A549 (cell line): ENCODE data around the gene CDC45. TPM values are rescaled to one million over a fixed set of nuclear protein-coding genes. Genes with fewer than 3 reads are reported as not detected.

Source experiments
- ATAC-seq, 2 experiments: fragments of 200-7000 bp in 1 of 2; fragments of >200 bp in 1 of 2; cut with Nextera tagmentation in 1 of 2; cut with Tn5 transposase in 1 of 2; 3 replicates each; pipeline versions ENCODE4 v1.8.0 to v1.9.1; 2018 to 2020; ENCODE audit warnings: mild to moderate bottlenecking in 1 of 2, moderate library complexity in 1 of 2
- CTCF ChIA-PET: fragments of 300-600 bp; sonication (Branson Sonifier 250); formaldehyde crosslinking; extraction: SDS; loops from one replicate; lab custom pipeline; 2021; ENCODE audit warnings: antibody characterized with exemption, inconsistent platforms; lab: Yijun Ruan, JAX
- POLR2A ChIA-PET: fragments of 350-600 bp; formaldehyde crosslinking; extraction: SDS; loops from one replicate; lab custom pipeline; 2021; ENCODE audit warnings: antibody characterized with exemption, inconsistent platforms; lab: Yijun Ruan, JAX
- DNase-seq, 2 experiments: peaks; one replicate each; pipeline versions ENCODE4 v3.0.0 to v3.0.0-alpha.2; 2011 to 2016; ENCODE audit warnings: low read depth in 1 of 2, low spot score in 1 of 2
- FAIRE-seq: peaks from 2 replicates; lab custom pipeline; 2011; peaks lifted over from hg19 to GRCh38; lab: Jason Lieb, UNC
- H3K27ac ChIP-seq, 2 experiments: fragments of >200 bp; sonication (Bioruptor Twin); formaldehyde crosslinking; 3 replicates each; pipeline ENCODE4 v1.5.1; 2016 to 2017
- H3K4me1 ChIP-seq: fragments of >200 bp; sonication (Bioruptor Twin); formaldehyde crosslinking; 3 replicates; pipeline ENCODE4 v1.6.1; 2016
- H3K4me2 ChIP-seq: fragments of >200 bp; sonication (Bioruptor Twin); formaldehyde crosslinking; 3 replicates; pipeline ENCODE4 v1.6.1; 2016
- H3K4me3 ChIP-seq: fragments of >200 bp; sonication (Bioruptor Twin); formaldehyde crosslinking; 3 replicates; pipeline ENCODE4 v1.5.1; 2016
- H3K9me3 ChIP-seq: fragments of >200 bp; sonication (Bioruptor Twin); formaldehyde crosslinking; 3 replicates; pipeline ENCODE4 v1.6.1; 2016
- CBX2 ChIP-seq: fragments of 200-600 bp; sonication (generic); IDR thresholded peaks from 2 replicates; pipeline ENCODE4 v1.6.1; 2016; ENCODE audit warnings: low read depth, mild to moderate bottlenecking, borderline replicate concordance
- EP300 ChIP-seq, 2 experiments: fragments of >200 bp; sonication (Bioruptor Twin); formaldehyde crosslinking; IDR thresholded peaks; 2 replicates in 1 of 2; 3 replicates in 1 of 2; pipeline ENCODE4 v1.6.1; 2016 to 2017
- FOSL2 ChIP-seq, 2 experiments: fragments of 450-650 bp in 1 of 2; fragments of >200 bp in 1 of 2; sonication (Bioruptor Twin) in 1 of 2; formaldehyde crosslinking; IDR thresholded peaks; 2 replicates each; pipeline versions ENCODE4 v1.5.0 to v1.6.1; 2016 to 2020; ENCODE audit warnings: mild to moderate bottlenecking in 1 of 2, moderate library complexity in 1 of 2
- FOXS1 ChIP-seq: fragments of 250-450 bp; sonication (Bioruptor Pico); IDR thresholded peaks from 2 replicates; pipeline ENCODE4 v1.5.0; 2020; ENCODE audit warnings: mild to moderate bottlenecking, moderate library complexity
- GATA3 ChIP-seq: IDR thresholded peaks from 2 replicates; pipeline ENCODE4 v1.6.1; 2012; ENCODE audit warnings: borderline replicate concordance
- HOXA7 ChIP-seq: fragments of 250-450 bp; sonication (Bioruptor Pico); IDR thresholded peaks from 2 replicates; pipeline ENCODE4 v1.5.0; 2020; ENCODE audit warnings: mild to moderate bottlenecking, moderate library complexity
- HOXB5 ChIP-seq: fragments of 250-450 bp; sonication (Bioruptor Pico); IDR thresholded peaks from 2 replicates; pipeline ENCODE4 v1.5.0; 2020; ENCODE audit warnings: mild to moderate bottlenecking, moderate library complexity
- JUN ChIP-seq, 2 experiments: fragments of >200 bp; sonication (Bioruptor Twin); formaldehyde crosslinking; IDR thresholded peaks; 2 replicates in 1 of 2; 3 replicates in 1 of 2; pipeline ENCODE4 v1.6.1; 2016 to 2017
- KDM1A ChIP-seq: fragments of 200-600 bp; sonication (generic); IDR thresholded peaks from 2 replicates; pipeline ENCODE4 v1.6.1; 2016; ENCODE audit warnings: low read depth, mild to moderate bottlenecking
- KDM5A ChIP-seq: fragments of 200-600 bp; sonication (generic); IDR thresholded peaks from 2 replicates; pipeline ENCODE4 v1.6.1; 2016; ENCODE audit warnings: antibody characterized with exemption, mild to moderate bottlenecking
- MAZ ChIP-seq: fragments of 150-350 bp; IDR thresholded peaks from 2 replicates; pipeline ENCODE4 v1.6.1; 2014; ENCODE audit warnings: antibody characterized with exemption, low read depth, low read length, borderline replicate concordance
- MYC ChIP-seq: IDR thresholded peaks from 2 replicates; pipeline ENCODE4 v1.6.1; 2012; ENCODE audit warnings: mild to moderate bottlenecking, inconsistent platforms, low read length, improper control_type of control experiment, borderline replicate concordance
- NPAS2 ChIP-seq: fragments of 250-450 bp; sonication (Bioruptor Pico); IDR thresholded peaks from 2 replicates; pipeline ENCODE4 v1.8.0; 2022; ENCODE audit warnings: mild to moderate bottlenecking, moderate library complexity, borderline replicate concordance
- PHF8 ChIP-seq: fragments of 200-600 bp; sonication (generic); IDR thresholded peaks from 2 replicates; pipeline ENCODE4 v1.6.1; 2016; ENCODE audit warnings: low read depth, mild to moderate bottlenecking, antibody characterized with exemption, moderate library complexity, borderline replicate concordance
- POLR2AphosphoS2 ChIP-seq: conservative IDR thresholded peaks from 2 replicates; pipeline ENCODE4 v1.6.1; 2012; ENCODE audit warnings: low read length, improper control_type of control experiment, inconsistent platforms
- RCOR1 ChIP-seq: fragments of 150-350 bp; IDR thresholded peaks from 2 replicates; pipeline ENCODE4 v1.6.1; 2014; ENCODE audit warnings: antibody characterized with exemption, low read length, low read depth
- RNF2 ChIP-seq: fragments of 200-600 bp; sonication (generic); IDR thresholded peaks from 2 replicates; pipeline ENCODE4 v1.6.1; 2016; ENCODE audit warnings: low read depth, mild to moderate bottlenecking, antibody characterized with exemption, moderate library complexity, borderline replicate concordance
- SMC3 ChIP-seq: fragments of >200 bp; sonication (Bioruptor Twin); formaldehyde crosslinking; IDR thresholded peaks from 3 replicates; pipeline ENCODE4 v1.6.1; 2018; ENCODE audit warnings: inconsistent platforms
- SREBF2 ChIP-seq: fragments of 450-650 bp; IDR thresholded peaks from 2 replicates; pipeline ENCODE4 v1.6.1; 2014; ENCODE audit warnings: mild to moderate bottlenecking, moderate library complexity
- ZFP36 ChIP-seq: fragments of 450-650 bp; IDR thresholded peaks from 2 replicates; pipeline ENCODE4 v1.6.1; 2014; ENCODE audit warnings: borderline replicate concordance; ENCODE audit not compliant: partially characterized antibody
- ZSCAN20 ChIP-seq: fragments of 250-450 bp; sonication (Bioruptor Pico); IDR thresholded peaks from 2 replicates; pipeline ENCODE4 v1.8.0; 2022; ENCODE audit warnings: mild to moderate bottlenecking, moderate library complexity
- WGBS: methylation state at CpG from one replicate; pipeline ENCODE4 v1.1.6; 2017; ENCODE audit errors: missing lambda C conversion rate; 5-methylcytosine and 5-hydroxymethylcytosine counted together
- polyA plus RNA-seq, 4 experiments: library from polyadenylated mRNA; depleted of rRNA in 3 of 4; stranded (reverse); fragments of >200 nt; fragmentation: RNase III in 1 of 4; extraction: RNeasy Plus Mini Kit Qiagen cat#74134 plus additional on column Dnase treatment in 1 of 4; gene quantifications; 2 replicates in 3 of 4; 3 replicates in 1 of 4; pipeline ENCODE4 v1.2.3, GENCODE V29; 2011 to 2017
- TF ChIP-seq, protein P1 (sequence below): fragments of >200 bp; sonication (Bioruptor Twin); formaldehyde crosslinking; IDR thresholded peaks from 3 replicates; pipeline ENCODE4 v1.6.1; 2016
- TF ChIP-seq, protein P2 (sequence below): IDR thresholded peaks from 2 replicates; pipeline ENCODE4 v1.6.1; 2012
- TF ChIP-seq, protein P3 (sequence below): fragments of >200 bp; sonication (Bioruptor Twin); formaldehyde crosslinking; IDR thresholded peaks from 2 replicates; pipeline ENCODE4 v1.6.1; 2016
- TF ChIP-seq, protein P4 (sequence below): fragments of 250-450 bp; sonication (Bioruptor Pico); IDR thresholded peaks from 2 replicates; pipeline ENCODE4 v1.5.0; 2020; ENCODE audit warnings: low read depth, mild to moderate bottlenecking, moderate library complexity

CDC45 gene
- polyA plus RNA-seq, 2 of the 4 experiments (the other 2 are of a cell fraction): 47.2 to 51.6 TPM

DNA sequence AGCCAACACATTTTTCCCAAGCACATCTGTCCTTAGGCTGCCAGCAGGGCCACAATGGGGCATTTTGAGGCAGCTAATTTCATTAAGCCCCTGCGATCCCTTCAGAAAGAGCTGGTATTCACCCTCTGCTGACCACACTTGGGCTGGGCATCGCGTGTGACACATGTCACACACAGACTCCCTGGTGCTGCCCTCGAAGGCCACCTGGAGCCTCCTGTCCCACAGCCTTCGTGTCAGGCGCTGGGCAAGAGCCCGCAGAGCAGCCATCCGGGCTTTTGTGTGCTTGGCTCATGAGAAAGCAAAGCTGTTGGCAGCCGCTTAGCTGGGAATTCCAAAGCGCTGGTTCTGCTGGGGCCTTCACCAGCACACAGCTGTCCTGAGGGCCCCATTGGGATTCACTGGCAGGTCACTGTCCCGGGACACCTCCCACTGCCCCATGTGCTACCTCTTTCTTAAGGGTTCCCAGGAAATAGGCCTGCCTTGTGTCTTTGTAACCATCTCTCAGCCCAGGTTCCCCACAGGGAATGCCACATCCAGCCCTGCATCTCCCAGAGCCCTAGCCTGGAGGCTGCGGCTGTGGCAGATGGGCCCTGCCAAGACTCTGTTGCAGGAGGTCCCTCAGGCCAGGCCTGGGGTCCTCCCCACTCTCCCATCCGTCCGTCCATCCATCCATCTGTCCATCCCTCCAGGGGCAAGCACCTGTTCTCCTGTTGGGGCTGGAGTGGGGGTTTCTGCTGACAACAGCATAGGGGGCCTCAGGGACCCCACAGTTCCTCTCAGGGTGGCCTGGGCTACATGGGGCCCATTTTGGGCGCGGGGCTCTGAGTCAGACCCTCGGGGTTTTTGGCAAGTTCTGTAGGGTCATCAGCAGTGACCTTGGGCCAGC, 39.6 kb downstream of the CDC45 start (continued):
- no peak for TF ChIP-seq RCOR1
- no peak for TF ChIP-seq CBX2
- TF ChIP-seq, protein P1, sequence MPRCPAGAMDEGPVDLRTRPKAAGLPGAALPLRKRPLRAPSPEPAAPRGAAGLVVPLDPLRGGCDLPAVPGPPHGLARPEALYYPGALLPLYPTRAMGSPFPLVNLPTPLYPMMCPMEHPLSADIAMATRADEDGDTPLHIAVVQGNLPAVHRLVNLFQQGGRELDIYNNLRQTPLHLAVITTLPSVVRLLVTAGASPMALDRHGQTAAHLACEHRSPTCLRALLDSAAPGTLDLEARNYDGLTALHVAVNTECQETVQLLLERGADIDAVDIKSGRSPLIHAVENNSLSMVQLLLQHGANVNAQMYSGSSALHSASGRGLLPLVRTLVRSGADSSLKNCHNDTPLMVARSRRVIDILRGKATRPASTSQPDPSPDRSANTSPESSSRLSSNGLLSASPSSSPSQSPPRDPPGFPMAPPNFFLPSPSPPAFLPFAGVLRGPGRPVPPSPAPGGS: no peak
- no peak for TF ChIP-seq KDM1A
- TF ChIP-seq EP300 (IDR thresholded peaks at IDR 0.05): no peak
- no peak for TF ChIP-seq PHF8

DNA sequence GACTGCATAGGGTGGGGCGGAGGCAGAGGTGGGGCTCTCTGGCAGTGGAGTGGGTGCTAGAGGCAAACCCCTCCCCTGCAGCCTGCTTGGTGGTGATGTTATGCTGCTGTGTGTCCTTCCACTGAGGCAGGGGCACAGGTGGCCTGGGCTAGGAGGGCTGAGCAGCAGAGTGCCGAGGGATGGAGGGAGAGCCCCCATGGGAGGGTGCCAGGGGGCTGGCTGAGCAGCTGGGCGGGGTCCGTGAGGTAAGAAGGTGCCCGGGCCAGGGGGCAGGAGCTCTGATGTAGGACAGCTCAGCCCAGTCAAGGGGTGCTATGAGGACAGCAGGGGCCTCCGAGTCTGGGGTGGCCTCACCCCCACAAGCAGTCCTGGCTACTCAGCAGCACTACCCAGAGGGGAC, 40.3 kb downstream of the CDC45 start:
- Histone ChIP-seq H3K4me3 (no peak overlapping the region), H3K27ac (no peak overlapping the region), H3K4me1 (no peaks in the 10 kb centered on the region), H3K9me3 (no peaks in the 10 kb centered on the region), H3K4me2 (no peak overlapping the region)
- ChIA-PET POLR2A (no interaction called here), CTCF (no interaction called here)
- 91% methylated on average over 5 of the region's 6 CpGs for WGBS
- FAIRE-seq: no peak
- TF ChIP-seq, protein P2, sequence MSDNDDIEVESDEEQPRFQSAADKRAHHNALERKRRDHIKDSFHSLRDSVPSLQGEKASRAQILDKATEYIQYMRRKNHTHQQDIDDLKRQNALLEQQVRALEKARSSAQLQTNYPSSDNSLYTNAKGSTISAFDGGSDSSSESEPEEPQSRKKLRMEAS: no peak
- no peak for DNase-seq
- ATAC-seq: no peak

DNA sequence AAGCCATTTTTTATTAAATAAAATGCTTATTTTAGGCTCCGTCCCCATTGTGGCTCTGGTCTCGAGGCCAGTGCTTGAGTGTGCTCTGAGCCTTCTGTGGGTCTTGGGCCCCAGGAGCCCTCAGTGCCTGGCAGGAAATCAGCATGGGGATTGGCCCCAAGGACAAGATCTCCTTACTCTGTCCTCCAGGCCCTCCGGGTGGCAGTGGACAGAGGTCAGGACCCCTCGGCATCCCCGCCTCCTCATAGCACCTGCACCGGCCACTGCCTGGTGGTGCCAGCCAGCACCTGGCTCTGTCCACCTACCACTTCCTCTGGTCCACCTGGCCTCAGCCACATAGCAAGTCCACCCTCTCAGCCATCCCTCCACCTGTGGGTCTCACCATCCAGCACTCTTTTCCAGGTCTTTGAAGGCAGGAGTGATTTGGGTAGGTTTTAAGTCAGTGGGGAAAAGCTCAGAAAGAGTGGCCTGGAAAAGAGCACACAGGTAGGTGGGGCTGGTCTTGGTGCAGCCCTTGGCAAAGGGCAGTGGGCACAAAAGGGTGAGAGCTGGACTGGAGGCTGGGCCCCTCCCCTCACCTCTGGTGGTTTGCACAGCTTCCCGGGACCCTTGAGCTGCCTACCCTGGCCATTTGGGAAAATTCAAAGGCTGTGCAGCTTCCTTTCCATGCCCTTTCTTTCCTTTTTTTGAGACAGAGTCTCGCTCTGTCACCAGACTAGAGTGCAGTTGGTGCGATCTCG, 41.0 kb downstream of the CDC45 start:
- TF ChIP-seq RCOR1 (no peak), ZFP36 (no peak), MAZ (no peak), KDM5A (no peak), SREBF2 (no peak), ZSCAN20 (CRISPR knock-in tag) (no peak), HOXB5 (CRISPR knock-in tag) (no peak), POLR2AphosphoS2 (no peak), HOXA7 (CRISPR knock-in tag) (no peak), RNF2 (no peak), MYC (no peak), NPAS2 (CRISPR knock-in tag) (no peak), GATA3 (no peak), FOXS1 (CRISPR knock-in tag) (no peak), JUN (IDR thresholded peaks at IDR 0.05) (no peak), SMC3 (no peak), FOSL2 (IDR thresholded peaks at IDR 0.05) (no peak), FOSL2 (CRISPR knock-in tag; IDR thresholded peaks at IDR 0.05) (no peak)
- TF ChIP-seq, protein P3, sequence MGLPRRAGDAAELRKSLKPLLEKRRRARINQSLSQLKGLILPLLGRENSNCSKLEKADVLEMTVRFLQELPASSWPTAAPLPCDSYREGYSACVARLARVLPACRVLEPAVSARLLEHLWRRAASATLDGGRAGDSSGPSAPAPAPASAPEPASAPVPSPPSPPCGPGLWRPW: no peak
- TF ChIP-seq, protein P4, sequence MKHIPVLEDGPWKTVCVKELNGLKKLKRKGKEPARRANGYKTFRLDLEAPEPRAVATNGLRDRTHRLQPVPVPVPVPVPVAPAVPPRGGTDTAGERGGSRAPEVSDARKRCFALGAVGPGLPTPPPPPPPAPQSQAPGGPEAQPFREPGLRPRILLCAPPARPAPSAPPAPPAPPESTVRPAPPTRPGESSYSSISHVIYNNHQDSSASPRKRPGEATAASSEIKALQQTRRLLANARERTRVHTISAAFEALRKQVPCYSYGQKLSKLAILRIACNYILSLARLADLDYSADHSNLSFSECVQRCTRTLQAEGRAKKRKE: no peak
- Histone ChIP-seq H3K4me3 (no peak overlapping the region), H3K4me1 (no peaks in the 10 kb centered on the region), H3K27ac (no peak overlapping the region), H3K9me3 (no peaks in the 10 kb centered on the region), H3K4me2 (no peak overlapping the region)
- DNase-seq (no peak), FAIRE-seq (no peak), ATAC-seq (no peak)
- POLR2A ChIA-PET: no interaction called here
- CTCF ChIA-PET: interaction anchor here (0.8 kb wide), 1 partner anchor 109 kb away, joined by 3 read pairs; no protein-coding TSS in a partner anchor
- WGBS: 97% methylated on average over 9 of the region's 10 CpGs
